Tibial nerve (tissue), 4 donors: ENCODE results near the gene IL6ST. TPM values are rescaled to one million over a fixed set of nuclear protein-coding genes. Genes with fewer than 3 reads are reported as not detected.
A peak's percentile ranks its signal among the peaks of the same experiment; 100 is the strongest.

Experiments used
- DNase-seq, 2 donors: peaks; one replicate each; pipeline ENCODE4 v3.0.0-alpha.2; 2019; ENCODE audit warnings: low spot score in 2 of 2
- H3K27ac ChIP-seq, 4 donors: fragments of 200-600 bp; sonication (generic) in 3 of 4; one replicate each; pipeline ENCODE4 v1.5.1; 2017 to 2019; ENCODE audit warnings: mild to moderate bottlenecking in 1 of 4
- H3K27me3 ChIP-seq, 2 donors: fragments of 200-600 bp; sonication (generic) in 1 of 2; one replicate each; pipeline versions ENCODE4 v1.5.1 to v1.6.0; 2017 to 2019
- H3K36me3 ChIP-seq, 3 donors: fragments of 200-600 bp; sonication (generic); one replicate each; pipeline ENCODE4 v1.5.1; 2018 to 2019
- H3K4me1 ChIP-seq, 4 donors: fragments of 200-600 bp; sonication (generic) in 3 of 4; one replicate each; pipeline ENCODE4 v1.5.1; 2017 to 2019
- H3K4me3 ChIP-seq, 4 donors: fragments of 200-600 bp; sonication (generic) in 3 of 4; one replicate each; pipeline ENCODE4 v1.5.1; 2017 to 2019; ENCODE audit warnings: mild to moderate bottlenecking in 1 of 4, moderate library complexity in 1 of 4
- H3K9me3 ChIP-seq, 4 donors: fragments of 200-600 bp; sonication (generic) in 3 of 4; one replicate each; pipeline ENCODE4 v1.5.1; 2017 to 2019
- CTCF ChIP-seq, 5 experiments: fragments of 200-600 bp in 3 of 5; fragments of 450-650 bp in 2 of 5; sonication (generic) in 3 of 5; IDR thresholded peaks; one replicate each; pipeline ENCODE4 v1.5.1; 2016 to 2019; ENCODE audit warnings: antibody characterized with exemption in 5 of 5, mild to moderate bottlenecking in 3 of 5, moderate library complexity in 2 of 5
- EP300 ChIP-seq, 2 donors: sonication (generic); formaldehyde crosslinking; IDR thresholded peaks; one replicate each; pipeline ENCODE4 v1.6.1; 2017; ENCODE audit warnings: antibody characterized with exemption in 2 of 2, mild to moderate bottlenecking in 1 of 2
- POLR2A ChIP-seq, 2 donors: fragments of 450-650 bp; IDR thresholded peaks; one replicate each; pipeline ENCODE4 v1.6.1; 2017; ENCODE audit warnings: antibody characterized with exemption in 2 of 2, mild to moderate bottlenecking in 2 of 2, moderate library complexity in 2 of 2
- WGBS, 2 donors: methylation state at CpG; one replicate each; pipeline ENCODE4 v1.1.5; 2018; 5-methylcytosine and 5-hydroxymethylcytosine counted together
- total RNA-seq, 4 donors: library from RNA; depleted of rRNA; stranded (reverse); fragments of >200 nt; gene quantifications; one replicate each; pipeline ENCODE4 v1.1.0, GENCODE V29; 2016

The IL6ST gene
- total RNA-seq, 4 donors from 2014 or later = 368 to 466 (median 413) TPM

GRCh38 chr5:55920784-55921183 is 74.0 kb downstream of the IL6ST start:
- TF ChIP-seq CTCF (IDR thresholded peaks at IDR 0.05) (peak in 1 of 5 experiments; percentile 17), EP300 (IDR thresholded peaks at IDR 0.05) (no peak)
- WGBS, 2 donors = 55 to 56% methylated on average over 5 of the region's 5 CpGs

DNA sequence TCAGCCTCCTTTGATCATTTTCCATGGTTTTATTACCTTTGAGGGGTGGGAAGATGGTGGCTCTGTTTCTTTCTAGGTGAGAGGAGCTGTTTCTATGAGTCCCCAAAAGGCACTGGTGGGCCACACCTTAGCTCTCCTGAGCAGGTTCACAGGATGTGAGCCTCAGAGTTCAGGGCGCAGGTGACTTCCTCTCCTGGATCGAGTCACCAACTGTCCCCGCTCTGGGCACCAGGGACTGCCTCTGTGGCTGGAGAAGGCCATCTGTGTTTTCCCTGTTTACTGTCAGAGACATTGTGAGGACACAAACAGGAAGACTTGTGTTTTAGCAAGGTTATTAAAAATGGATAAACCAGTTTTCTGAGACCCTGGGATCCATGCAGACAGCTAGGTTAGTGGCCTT is 75.1 kb downstream of the IL6ST start:
- Histone ChIP-seq H3K4me3 (no peak overlapping the region), H3K36me3 (no peaks in the 10 kb centered on the region), H3K27ac (no peak overlapping the region), H3K9me3 (no peaks in the 10 kb centered on the region), H3K27me3 (no peaks in the 10 kb centered on the region), H3K4me1 (peaks cover 0 to 4% (median 2%) of the 10 kb centered on the region in 4 donors)
- TF ChIP-seq POLR2A (IDR thresholded peaks at IDR 0.05) = no peak
- DNase-seq = no peak
- WGBS, 2 donors = 81 to 95% methylated on average over 3 of the region's 3 CpGs

More at GRCh38 chr5:55920784-55921183, 74.0 kb downstream of the IL6ST start:
- H3K27ac ChIP-seq = no peak overlapping the region
- H3K36me3 ChIP-seq = no peaks in the 10 kb centered on the region
- no peak for DNase-seq
- H3K4me1 ChIP-seq = peaks cover 0 to 4% (median 2%) of the 10 kb centered on the region in 4 donors
- H3K9me3 ChIP-seq = no peaks in the 10 kb centered on the region
- H3K4me3 ChIP-seq = no peak overlapping the region
- H3K27me3 ChIP-seq = no peaks in the 10 kb centered on the region

- H3K9me3 ChIP-seq = no peaks in the 10 kb centered on the region
These were observed 76.4 kb downstream of the IL6ST start for GRCh38 chr5:55918087-55919035.

GRCh38 chr5:55917402-55918086 is 77.2 kb downstream of the IL6ST start:
- H3K4me1 ChIP-seq = no peaks in the 10 kb centered on the region
- no peaks in the 10 kb centered on the region for H3K27me3 ChIP-seq
- no peaks in the 10 kb centered on the region for H3K9me3 ChIP-seq
- no peaks in the 10 kb centered on the region for H3K36me3 ChIP-seq
- TF ChIP-seq EP300 (IDR thresholded peaks at IDR 0.05) (no peak), CTCF (IDR thresholded peaks at IDR 0.05) (no peak), POLR2A (IDR thresholded peaks at IDR 0.05) (no peak)
- no peak for DNase-seq
- 95 to 100% methylated on average over 1 to 5 of the region's 5 CpGs for WGBS, 2 donors
- H3K27ac ChIP-seq = no peak overlapping the region
- no peak overlapping the region for H3K4me3 ChIP-seq

More at GRCh38 chr5:55918087-55919035, 76.4 kb downstream of the IL6ST start:
- no peaks in the 10 kb centered on the region for H3K27me3 ChIP-seq
- H3K4me3 ChIP-seq = no peak overlapping the region
- H3K4me1 ChIP-seq = no peaks in the 10 kb centered on the region
- no peak for TF ChIP-seq CTCF (IDR thresholded peaks at IDR 0.05)
- no peak for TF ChIP-seq POLR2A (IDR thresholded peaks at IDR 0.05)
- no peak for TF ChIP-seq EP300 (IDR thresholded peaks at IDR 0.05)
- no peaks in the 10 kb centered on the region for H3K36me3 ChIP-seq
- WGBS, 2 donors = 92 to 95% methylated on average over 15 to 17 of the region's 17 CpGs
- DNase-seq = no peak
- H3K27ac ChIP-seq = no peak overlapping the region

- no peaks in the 10 kb centered on the region for H3K27me3 ChIP-seq
- WGBS, 2 donors = 84 to 96% methylated on average over 10 of the region's 10 CpGs
- no peak for DNase-seq
- H3K4me1 ChIP-seq = no peaks in the 10 kb centered on the region
- H3K4me3 ChIP-seq = no peak overlapping the region
- no peaks in the 10 kb centered on the region for H3K36me3 ChIP-seq
- no peak for TF ChIP-seq CTCF (IDR thresholded peaks at IDR 0.05)
- no peak for TF ChIP-seq EP300 (IDR thresholded peaks at IDR 0.05)
- TF ChIP-seq POLR2A (IDR thresholded peaks at IDR 0.05) = no peak
- no peak overlapping the region for H3K27ac ChIP-seq
- H3K9me3 ChIP-seq = no peaks in the 10 kb centered on the region
These were observed 77.8 kb downstream of the IL6ST start for GRCh38 chr5:55916986-55917385.
